ENCODE measurements around the gene AFDN. TPM values are rescaled to one million over a fixed set of nuclear protein-coding genes. Genes with fewer than 3 reads are reported as not detected.

The AFDN gene
- total and polyA plus RNA-seq, 2 donors (not counting 1 experiment from before 2014, with no cell fraction given) = 21.0 to 57.1 TPM

DNA sequence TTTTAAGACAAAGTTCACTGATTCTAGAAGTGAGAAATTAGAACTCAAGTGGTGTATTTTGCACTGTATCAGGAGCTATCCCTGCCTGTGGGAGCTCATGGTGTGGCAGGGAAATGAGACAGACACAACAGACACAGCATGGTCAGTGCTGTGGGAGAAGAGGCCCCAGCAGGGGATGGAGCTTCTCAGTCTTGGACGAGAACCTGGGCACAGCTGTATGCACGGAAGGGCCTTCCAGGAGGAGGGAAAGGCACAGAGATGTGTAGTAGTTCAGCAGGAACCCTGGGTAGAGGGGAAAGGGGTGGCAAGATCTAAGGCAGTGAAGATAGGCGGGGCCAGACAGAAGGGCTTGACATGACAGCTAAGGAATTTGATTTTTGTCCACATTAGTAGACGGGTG, 122.0 kb downstream of the AFDN start:
- Histone ChIP-seq H3K9ac (ENCODE audit: insufficient read depth, low read length) (no peak overlapping the region), H3K4me3 (replicated peaks in 1 of 4; ENCODE audit: control extremely low read depth in 1 of 4, insufficient read depth in 1 of 4, low read depth in 3 of 4, low read length in 4 of 4) (no peak overlapping the region), H3K36me3 (ENCODE audit: control insufficient read depth, insufficient read depth, low read length) (peaks cover 9% of the 10 kb centered on the region)

GRCh38 chr6:167949121-167949684, 122.5 kb downstream of the AFDN start:
- H3K4me2 ChIP-seq (ENCODE audit: extremely low read depth, insufficient read depth, low read length) = no peak overlapping the region
- no peak for TF ChIP-seq EZH2 (IDR thresholded peaks at IDR 0.05; ENCODE audit: low read length, missing control alignments)
- TF ChIP-seq, protein P1, sequence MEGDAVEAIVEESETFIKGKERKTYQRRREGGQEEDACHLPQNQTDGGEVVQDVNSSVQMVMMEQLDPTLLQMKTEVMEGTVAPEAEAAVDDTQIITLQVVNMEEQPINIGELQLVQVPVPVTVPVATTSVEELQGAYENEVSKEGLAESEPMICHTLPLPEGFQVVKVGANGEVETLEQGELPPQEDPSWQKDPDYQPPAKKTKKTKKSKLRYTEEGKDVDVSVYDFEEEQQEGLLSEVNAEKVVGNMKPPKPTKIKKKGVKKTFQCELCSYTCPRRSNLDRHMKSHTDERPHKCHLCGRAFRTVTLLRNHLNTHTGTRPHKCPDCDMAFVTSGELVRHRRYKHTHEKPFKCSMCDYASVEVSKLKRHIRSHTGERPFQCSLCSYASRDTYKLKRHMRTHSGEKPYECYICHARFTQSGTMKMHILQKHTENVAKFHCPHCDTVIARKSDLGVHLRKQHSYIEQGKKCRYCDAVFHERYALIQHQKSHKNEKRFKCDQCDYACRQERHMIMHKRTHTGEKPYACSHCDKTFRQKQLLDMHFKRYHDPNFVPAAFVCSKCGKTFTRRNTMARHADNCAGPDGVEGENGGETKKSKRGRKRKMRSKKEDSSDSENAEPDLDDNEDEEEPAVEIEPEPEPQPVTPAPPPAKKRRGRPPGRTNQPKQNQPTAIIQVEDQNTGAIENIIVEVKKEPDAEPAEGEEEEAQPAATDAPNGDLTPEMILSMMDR (conservative IDR thresholded peaks at IDR 0.05 in 1 of 2, IDR thresholded peaks at IDR 0.05 in 1 of 2; ENCODE audit: low read depth in 1 of 2, low read length in 2 of 2) = no peak
- no peak overlapping the region for H2AFZ ChIP-seq (ENCODE audit: low read length)
- H3K4me1 ChIP-seq (ENCODE audit: control insufficient read depth, extremely low read depth, insufficient read depth, low read length) = no peaks in the 10 kb centered on the region
- H3K27me3 ChIP-seq (ENCODE audit: control insufficient read depth, insufficient read depth, low read length) = no peaks in the 10 kb centered on the region
- H3K27ac ChIP-seq (ENCODE audit: insufficient read depth, low read length) = no peak overlapping the region
- H3K9ac ChIP-seq (ENCODE audit: insufficient read depth, low read length) = no peak overlapping the region
- H3K79me2 ChIP-seq (ENCODE audit: control insufficient read depth, insufficient read depth, low read length) = no peaks in the 10 kb centered on the region
- no peaks in the 10 kb centered on the region for H4K20me1 ChIP-seq (ENCODE audit: control insufficient read depth, extremely low read depth, insufficient read depth, low read length)
- H3K9me3 ChIP-seq (ENCODE audit: control insufficient read depth, insufficient read depth, low read depth, low read length) = no peaks in the 10 kb centered on the region
- DNase-seq (ENCODE audit: low read depth in 2 of 2) = peak in 1 of 2 donors; percentile 38
- H3K4me3 ChIP-seq (replicated peaks in 1 of 4; ENCODE audit: control extremely low read depth in 1 of 4, insufficient read depth in 1 of 4, low read depth in 3 of 4, low read length in 4 of 4) = no peak overlapping the region
- peaks cover 6% of the 10 kb centered on the region for H3K36me3 ChIP-seq (ENCODE audit: control insufficient read depth, insufficient read depth, low read length)

More for the DNA sequence above, 122.0 kb downstream of the AFDN start:
- no peak for DNase-seq (ENCODE audit: low read depth in 2 of 2)
- Histone ChIP-seq H3K27ac (ENCODE audit: insufficient read depth, low read length) (no peak overlapping the region), H2AFZ (ENCODE audit: low read length) (no peak overlapping the region), H3K79me2 (ENCODE audit: control insufficient read depth, insufficient read depth, low read length) (no peaks in the 10 kb centered on the region), H3K4me1 (ENCODE audit: control insufficient read depth, extremely low read depth, insufficient read depth, low read length) (no peaks in the 10 kb centered on the region), H3K27me3 (ENCODE audit: control insufficient read depth, insufficient read depth, low read length) (no peaks in the 10 kb centered on the region), H3K4me2 (ENCODE audit: extremely low read depth, insufficient read depth, low read length) (no peak overlapping the region), H4K20me1 (ENCODE audit: control insufficient read depth, extremely low read depth, insufficient read depth, low read length) (no peaks in the 10 kb centered on the region), H3K9me3 (ENCODE audit: control insufficient read depth, insufficient read depth, low read depth, low read length) (no peaks in the 10 kb centered on the region)
- TF ChIP-seq EZH2 (IDR thresholded peaks at IDR 0.05; ENCODE audit: low read length, missing control alignments) = no peak
- TF ChIP-seq, protein P1 (conservative IDR thresholded peaks at IDR 0.05 in 1 of 2, IDR thresholded peaks at IDR 0.05 in 1 of 2; ENCODE audit: low read depth in 1 of 2, low read length in 2 of 2) = no peak

DNA sequence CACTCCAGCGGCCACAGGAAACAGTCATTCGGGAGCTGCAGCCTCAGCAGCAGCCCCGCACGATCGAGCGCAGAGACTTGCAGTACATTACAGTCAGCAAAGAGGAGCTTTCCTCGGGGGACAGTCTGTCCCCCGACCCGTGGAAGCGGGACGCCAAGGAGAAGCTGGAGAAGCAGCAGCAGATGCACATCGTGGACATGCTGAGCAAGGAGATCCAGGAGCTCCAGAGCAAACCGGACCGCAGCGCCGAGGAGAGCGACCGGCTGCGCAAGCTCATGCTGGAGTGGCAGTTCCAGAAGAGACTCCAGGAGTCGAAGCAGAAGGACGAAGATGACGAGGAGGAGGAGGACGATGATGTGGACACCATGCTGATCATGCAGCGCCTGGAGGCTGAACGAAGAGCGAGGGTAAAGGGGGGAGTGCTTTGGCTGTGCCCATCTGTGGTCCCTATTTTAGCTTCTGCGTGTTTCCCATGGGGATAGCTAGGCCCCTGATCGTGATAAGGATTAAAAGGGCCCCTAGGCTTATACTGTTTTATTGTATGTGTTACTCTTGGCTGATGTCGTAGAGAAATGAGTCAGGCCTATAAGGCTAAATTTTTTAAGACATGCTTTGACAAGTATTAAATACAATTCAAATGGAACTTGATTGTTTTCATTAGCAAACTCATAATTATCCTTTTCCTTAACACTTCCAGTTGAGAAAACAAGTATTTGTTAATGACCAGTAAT, 125.2 kb downstream of the AFDN start:
- Histone ChIP-seq H3K9ac (ENCODE audit: insufficient read depth, low read length) (no peak overlapping the region), H3K4me1 (ENCODE audit: control insufficient read depth, extremely low read depth, insufficient read depth, low read length) (no peaks in the 10 kb centered on the region), H3K79me2 (ENCODE audit: control insufficient read depth, insufficient read depth, low read length) (no peaks in the 10 kb centered on the region), H3K4me3 (replicated peaks in 1 of 4; ENCODE audit: control extremely low read depth in 1 of 4, insufficient read depth in 1 of 4, low read depth in 3 of 4, low read length in 4 of 4) (no peak overlapping the region), H3K27ac (ENCODE audit: insufficient read depth, low read length) (no peak overlapping the region), H3K9me3 (ENCODE audit: control insufficient read depth, insufficient read depth, low read depth, low read length) (no peaks in the 10 kb centered on the region), H3K27me3 (ENCODE audit: control insufficient read depth, insufficient read depth, low read length) (no peaks in the 10 kb centered on the region), H2AFZ (ENCODE audit: low read length) (no peak overlapping the region), H3K4me2 (ENCODE audit: extremely low read depth, insufficient read depth, low read length) (no peak overlapping the region), H4K20me1 (ENCODE audit: control insufficient read depth, extremely low read depth, insufficient read depth, low read length) (no peaks in the 10 kb centered on the region), H3K36me3 (ENCODE audit: control insufficient read depth, insufficient read depth, low read length) (peaks cover 4% of the 10 kb centered on the region)
- no peak for DNase-seq (ENCODE audit: low read depth in 2 of 2)
- no peak for TF ChIP-seq EZH2 (IDR thresholded peaks at IDR 0.05; ENCODE audit: low read length, missing control alignments)
- TF ChIP-seq, protein P1 (conservative IDR thresholded peaks at IDR 0.05 in 1 of 2, IDR thresholded peaks at IDR 0.05 in 1 of 2; ENCODE audit: low read depth in 1 of 2, low read length in 2 of 2) = no peak
